NB4 (cell line): Measurements from ENCODE around the gene DHX16.

Source experiments
- MAX ChIP-seq: IDR thresholded peaks from 2 replicates; pipeline ENCODE4 v1.6.1; 2011; ENCODE audit warnings: low read depth, low read length
- MYC ChIP-seq: IDR thresholded peaks from 2 replicates; pipeline ENCODE4 v1.6.1; 2011; ENCODE audit warnings: low read depth, low read length
- POLR2A ChIP-seq: IDR thresholded peaks from 2 replicates; pipeline ENCODE4 v1.6.1; 2011; ENCODE audit warnings: mild to moderate bottlenecking; ENCODE audit not compliant: insufficient read length; ENCODE audit errors: extremely low read depth
- TF ChIP-seq, protein P1 (sequence below): IDR thresholded peaks from one replicate; pipeline ENCODE4 v1.5.1; 2012; ENCODE audit warnings: low read depth, low read length

DNA sequence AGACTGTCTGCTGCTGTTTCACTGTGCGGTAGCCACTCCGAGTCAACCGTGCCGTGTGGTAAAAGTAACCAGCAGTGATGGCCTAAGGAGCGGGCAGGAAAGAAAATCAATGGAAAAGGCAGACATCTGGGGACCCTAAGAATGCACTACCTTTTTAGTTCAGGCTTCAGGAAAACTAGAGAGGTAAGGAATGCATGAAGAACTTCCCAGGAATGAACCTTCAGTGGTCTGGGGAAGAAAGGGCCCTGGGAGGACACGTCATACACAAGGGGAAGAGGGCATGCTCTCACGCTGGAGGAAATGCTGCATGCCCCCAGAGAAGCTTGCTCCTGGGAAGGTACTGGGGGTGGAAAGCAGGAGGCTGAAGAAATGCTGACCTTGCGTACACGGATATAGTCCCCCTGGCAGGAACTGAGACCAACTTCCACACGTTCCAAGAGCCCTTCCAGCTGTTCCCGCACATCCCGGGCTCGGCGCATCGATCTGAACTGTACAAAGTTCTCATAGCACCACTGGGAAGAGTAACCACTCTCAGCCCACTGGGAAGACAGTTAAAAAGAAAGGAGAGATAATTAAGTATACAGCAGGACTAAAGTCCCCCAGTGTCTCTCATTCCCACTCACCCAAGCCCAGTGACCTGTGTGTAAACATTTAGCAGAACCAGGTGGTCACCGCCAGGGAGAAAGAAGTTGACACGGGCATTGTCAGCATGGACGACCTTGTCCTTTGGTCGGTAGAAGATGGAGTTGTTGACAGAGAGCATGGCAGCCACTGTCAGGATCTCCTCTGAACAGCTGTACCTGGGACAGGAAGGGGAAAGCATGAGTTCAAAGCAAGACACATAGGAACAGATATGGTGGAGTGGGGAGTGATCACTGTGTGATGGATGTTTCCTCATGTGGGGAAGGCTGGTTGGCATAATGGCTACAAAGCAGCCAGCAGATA, 17.7 kb downstream of the DHX16 start:
- no peak for TF ChIP-seq POLR2A
- TF ChIP-seq, protein P1, sequence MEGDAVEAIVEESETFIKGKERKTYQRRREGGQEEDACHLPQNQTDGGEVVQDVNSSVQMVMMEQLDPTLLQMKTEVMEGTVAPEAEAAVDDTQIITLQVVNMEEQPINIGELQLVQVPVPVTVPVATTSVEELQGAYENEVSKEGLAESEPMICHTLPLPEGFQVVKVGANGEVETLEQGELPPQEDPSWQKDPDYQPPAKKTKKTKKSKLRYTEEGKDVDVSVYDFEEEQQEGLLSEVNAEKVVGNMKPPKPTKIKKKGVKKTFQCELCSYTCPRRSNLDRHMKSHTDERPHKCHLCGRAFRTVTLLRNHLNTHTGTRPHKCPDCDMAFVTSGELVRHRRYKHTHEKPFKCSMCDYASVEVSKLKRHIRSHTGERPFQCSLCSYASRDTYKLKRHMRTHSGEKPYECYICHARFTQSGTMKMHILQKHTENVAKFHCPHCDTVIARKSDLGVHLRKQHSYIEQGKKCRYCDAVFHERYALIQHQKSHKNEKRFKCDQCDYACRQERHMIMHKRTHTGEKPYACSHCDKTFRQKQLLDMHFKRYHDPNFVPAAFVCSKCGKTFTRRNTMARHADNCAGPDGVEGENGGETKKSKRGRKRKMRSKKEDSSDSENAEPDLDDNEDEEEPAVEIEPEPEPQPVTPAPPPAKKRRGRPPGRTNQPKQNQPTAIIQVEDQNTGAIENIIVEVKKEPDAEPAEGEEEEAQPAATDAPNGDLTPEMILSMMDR: no peak
- TF ChIP-seq MYC: no peak
- TF ChIP-seq MAX: no peak
